HPDE6-E6E7 (cell line): ENCODE data around the gene PDE8A.
"Not testable (repeated sequence)": the region's sequence is repeated elsewhere in the genome, so short reads cannot be mapped to it uniquely, and the experiment has no call there.

Source experiments
- DNase-seq: peaks from one replicate; pipeline ENCODE4 v3.0.0; 2011; ENCODE audit warnings: missing footprints; ENCODE audit errors: extremely low spot score

The PDE8A gene

DNA sequence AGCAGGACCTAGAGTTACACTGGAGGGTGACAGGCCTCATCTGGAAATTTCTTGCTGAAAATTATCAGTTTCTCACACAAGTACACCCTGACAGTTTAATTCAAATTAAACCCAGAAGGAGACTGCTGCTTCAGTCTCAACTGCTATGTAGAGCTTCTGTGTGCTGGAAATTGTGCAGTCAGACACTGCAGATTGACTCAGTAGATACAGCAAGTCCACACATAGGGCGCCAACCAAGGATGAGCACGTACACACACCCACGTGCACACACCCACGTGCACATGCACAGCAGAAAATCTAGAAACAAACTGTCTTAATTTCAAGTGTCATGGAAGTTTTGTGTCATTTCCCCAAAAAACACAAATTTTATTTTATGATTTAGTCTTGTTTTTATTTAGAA is 192.9 kb downstream of the PDE8A start:
- no peak for DNase-seq

DNA sequence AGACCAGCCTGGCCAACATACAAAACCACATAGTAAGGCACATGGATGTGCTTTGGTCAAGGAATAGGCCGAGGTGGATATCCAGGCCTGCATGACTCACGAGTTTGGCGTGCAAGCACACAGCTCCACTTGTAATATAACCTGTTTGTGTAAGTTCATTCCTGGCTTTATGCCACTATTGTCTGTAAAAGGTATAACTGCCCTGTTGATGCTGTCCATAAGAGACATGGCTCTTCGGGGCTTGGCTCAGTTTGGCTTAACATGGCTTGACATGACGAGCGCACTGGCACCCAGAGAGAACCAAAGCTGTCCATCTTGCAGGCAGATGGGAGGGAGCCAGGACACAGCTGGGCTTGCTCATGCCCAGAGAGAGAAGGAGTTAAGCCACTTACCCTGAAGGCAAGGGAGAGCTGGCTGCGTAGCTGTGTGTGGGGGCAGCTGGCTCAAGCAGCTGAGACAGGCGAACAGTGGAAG is 195.4 kb downstream of the PDE8A start:
- DNase-seq, result not testable (repeated sequence)

DNA sequence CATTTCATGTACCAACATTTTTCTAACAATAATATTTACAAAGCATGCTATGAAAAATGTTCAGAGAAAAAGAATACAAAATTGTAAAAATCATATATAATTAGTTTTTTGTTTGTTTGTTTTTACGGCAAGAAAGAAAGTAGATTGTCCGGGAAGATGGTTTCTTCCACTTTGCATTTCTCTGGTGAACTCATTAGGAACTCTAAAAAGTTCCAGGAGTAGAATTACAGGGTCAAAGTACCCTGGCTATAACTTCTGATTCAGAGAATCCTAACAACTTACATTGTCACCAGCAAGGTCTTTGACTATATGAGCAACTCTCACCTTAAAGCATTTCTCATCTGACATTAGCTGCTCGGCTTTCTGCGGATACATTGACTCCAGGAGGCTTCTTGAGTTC is 196.7 kb downstream of the PDE8A start:
- no peak for DNase-seq

DNA sequence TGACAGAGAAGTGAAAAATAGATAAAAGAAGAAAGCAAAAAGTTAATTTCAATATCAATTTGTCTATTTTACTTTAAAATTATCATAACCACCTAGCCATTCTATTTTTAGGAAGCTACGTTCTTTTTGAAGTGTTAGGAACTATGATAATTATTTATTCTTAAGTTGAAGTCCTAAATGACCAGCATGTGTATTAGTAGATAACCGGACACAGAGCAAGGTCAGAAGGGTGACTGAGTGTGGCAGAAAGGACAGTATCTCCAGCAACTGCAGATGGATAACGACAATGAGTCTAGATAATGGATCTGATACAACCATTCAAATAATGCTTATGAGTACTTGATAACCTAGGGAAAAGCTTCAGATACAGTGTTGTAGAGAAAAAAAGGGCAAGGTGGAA is 198.0 kb downstream of the PDE8A start:
- no peak for DNase-seq

DNA sequence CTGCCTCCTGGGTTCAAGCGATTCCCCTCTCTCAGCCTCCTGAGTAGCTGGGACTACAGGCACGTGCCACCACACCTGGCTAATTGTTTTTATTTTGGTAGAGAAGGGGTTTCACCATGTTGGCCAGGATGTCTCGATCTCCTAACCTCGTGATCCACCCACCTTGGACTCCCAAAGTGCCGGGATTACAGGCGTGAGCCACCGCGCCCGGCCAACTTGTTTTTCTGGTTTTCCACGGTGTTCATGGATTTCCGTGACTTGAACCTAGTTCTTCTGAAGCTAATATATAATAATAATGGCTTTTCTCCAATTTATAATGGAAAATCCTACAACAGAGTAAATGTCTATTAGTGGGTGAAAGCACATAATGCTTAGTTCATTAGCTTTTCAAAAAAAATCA is 203.7 kb downstream of the PDE8A start:
- not testable (repeated sequence) for DNase-seq

DNA sequence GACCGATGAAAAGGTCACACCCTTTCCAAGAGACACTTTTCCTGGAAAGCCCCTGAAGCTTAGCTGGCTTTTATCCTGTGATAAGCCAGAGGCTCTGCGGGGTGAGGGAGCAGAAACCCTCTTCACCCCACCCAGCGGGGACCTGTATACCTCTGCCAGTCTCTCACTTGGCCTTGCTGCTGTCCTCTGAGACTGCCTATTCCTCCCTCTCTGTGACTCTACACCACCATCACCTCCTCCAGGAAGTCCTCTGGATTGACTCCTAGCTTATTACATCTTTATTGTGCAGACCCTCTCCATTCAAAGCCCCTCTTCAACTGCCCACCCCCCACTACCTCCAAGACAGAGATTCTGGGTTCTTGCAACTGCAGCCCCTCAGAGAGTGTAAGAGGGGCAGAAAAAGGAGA is 206.5 kb downstream of the PDE8A start:
- DNase-seq, result not testable (repeated sequence)
